ENCODE results near the gene PRSS56.

- no peak for TF ChIP-seq CTCF (IDR thresholded peaks at IDR 0.05)
- TF ChIP-seq POLR2A (IDR thresholded peaks at IDR 0.05) = no peak
These were observed 29.6 kb downstream of the PRSS56 start for GRCh38 chr2:232549655-232550353.

Data from testis (tissue), 2 donors.